Measurements from ENCODE around the gene RHBDF1.

- no peak for TF ChIP-seq CEBPB (IDR thresholded peaks at IDR 0.05; ENCODE audit: borderline replicate concordance in 1 of 2, low read depth in 2 of 2, low read length in 2 of 2)
- TF ChIP-seq, protein P1, sequence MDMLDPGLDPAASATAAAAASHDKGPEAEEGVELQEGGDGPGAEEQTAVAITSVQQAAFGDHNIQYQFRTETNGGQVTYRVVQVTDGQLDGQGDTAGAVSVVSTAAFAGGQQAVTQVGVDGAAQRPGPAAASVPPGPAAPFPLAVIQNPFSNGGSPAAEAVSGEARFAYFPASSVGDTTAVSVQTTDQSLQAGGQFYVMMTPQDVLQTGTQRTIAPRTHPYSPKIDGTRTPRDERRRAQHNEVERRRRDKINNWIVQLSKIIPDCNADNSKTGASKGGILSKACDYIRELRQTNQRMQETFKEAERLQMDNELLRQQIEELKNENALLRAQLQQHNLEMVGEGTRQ (IDR thresholded peaks at IDR 0.05; ENCODE audit: borderline replicate concordance, low read depth, low read length): no peak
- no peak for TF ChIP-seq ZNF24 (IDR thresholded peaks at IDR 0.05)
- no peak for TF ChIP-seq SPI1 (IDR thresholded peaks at IDR 0.05; ENCODE audit: borderline replicate concordance, insufficient read depth, low read depth, low read length)
- TF ChIP-seq CHD2 (IDR thresholded peaks at IDR 0.05; ENCODE audit: borderline replicate concordance, low read depth, low read length): no peak
- no peak for TF ChIP-seq CTCF (IDR thresholded peaks at IDR 0.05 in 2 of 3, conservative IDR thresholded peaks at IDR 0.05 in 1 of 3; ENCODE audit: control insufficient read depth in 2 of 3, extremely low read depth in 1 of 3, insufficient read depth in 1 of 3, low read depth in 3 of 3, low read length in 3 of 3)
Observed at GRCh38 chr16:102060-102855, 29.8 kb upstream of the RHBDF1 start.
